Middle frontal gyrus (tissue), 1 donor: ENCODE data around the gene MRO.

ENCODE experiments used
- DNase-seq: peaks from one replicate; pipeline ENCODE4 v3.0.0-alpha.2; 2015; ENCODE audit warnings: low spot score; ENCODE audit errors: extremely low spot score

The MRO gene

GRCh38 chr18:50748243-50749229 lies 71.3 kb downstream of the MRO start:
- DNase-seq, result no peak

GRCh38 chr18:50747849-50748242 lies 72.0 kb downstream of the MRO start:
- no peak for DNase-seq

GRCh38 chr18:50745945-50746344 lies 73.9 kb downstream of the MRO start:
- DNase-seq, result no peak
